Measurements from ENCODE around the gene PREX1.

GRCh38 chr20:48815537-48815936, 12.3 kb downstream of the PREX1 start:
- TF ChIP-seq CTCF (IDR thresholded peaks at IDR 0.05; ENCODE audit: extremely low read depth in 1 of 2, insufficient read depth in 1 of 2, low read depth in 1 of 2, low read length in 2 of 2) (no peak), POLR2A (IDR thresholded peaks at IDR 0.05; ENCODE audit: low read depth, low read length) (no peak), JUN (IDR thresholded peaks at IDR 0.05; ENCODE audit: borderline replicate concordance, insufficient read depth, insufficient read length, low read depth) (no peak), MYC (IDR thresholded peaks at IDR 0.05; ENCODE audit: low read depth, low read length) (no peak), GATA2 (IDR thresholded peaks at IDR 0.05; ENCODE audit: insufficient read depth, insufficient read length, low read depth, low read length) (no peak)
- TF ChIP-seq, protein P1, sequence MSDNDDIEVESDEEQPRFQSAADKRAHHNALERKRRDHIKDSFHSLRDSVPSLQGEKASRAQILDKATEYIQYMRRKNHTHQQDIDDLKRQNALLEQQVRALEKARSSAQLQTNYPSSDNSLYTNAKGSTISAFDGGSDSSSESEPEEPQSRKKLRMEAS (IDR thresholded peaks at IDR 0.05; ENCODE audit: insufficient read depth, insufficient read length), result no peak
